ENCODE measurements around the gene REPS2. TPM values are rescaled to one million over a fixed set of nuclear protein-coding genes. Genes with fewer than 3 reads are reported as not detected.

REPS2 gene
- total RNA-seq, 1 experiment from 2014 or later: 0.04 TPM

GRCh38 chrX:16917120-16917519 is 29.3 kb upstream of the REPS2 start:
- Histone ChIP-seq H3K4me3 (ENCODE audit: low read depth, low read length, poor library complexity, severe bottlenecking) (no peak overlapping the region), H3K9me3 (ENCODE audit: low read depth, low read length, poor library complexity, severe bottlenecking) (no peaks in the 10 kb centered on the region), H3K4me1 (ENCODE audit: insufficient read depth, low read length, poor library complexity, severe bottlenecking) (no peaks in the 10 kb centered on the region), H3K36me3 (ENCODE audit: insufficient read depth, low read length, poor library complexity, severe bottlenecking) (no peaks in the 10 kb centered on the region), H3K27ac (ENCODE audit: low read depth, low read length, poor library complexity, severe bottlenecking) (no peak overlapping the region), H3K27me3 (replicated peaks; ENCODE audit: insufficient read depth, low read depth, low read length, poor library complexity) (peaks cover 23% of the 10 kb centered on the region)
- no peak for DNase-seq (ENCODE audit: low spot score)
- CTCF ChIA-PET: no interaction called here
- no TSS peak for BruUV-seq (replicated peaks)
- POLR2A ChIA-PET (ENCODE audit: low non-redundant PET): no interaction called here
- no peak for TF ChIP-seq CTCF (conservative IDR thresholded peaks at IDR 0.05; ENCODE audit: low read depth, low read length)
- no peak for TF ChIP-seq EZH2 (IDR thresholded peaks at IDR 0.05; ENCODE audit: borderline replicate concordance, low read depth, low read length, poor library complexity, severe bottlenecking)
- intact Hi-C loops (cut with micrococcal nuclease; ENCODE audit: unreplicated experiment): no loop called here

- POLR2A ChIA-PET (ENCODE audit: low non-redundant PET): no interaction called here
- TF ChIP-seq EZH2 (IDR thresholded peaks at IDR 0.05; ENCODE audit: borderline replicate concordance, low read depth, low read length, poor library complexity, severe bottlenecking) (no peak), CTCF (conservative IDR thresholded peaks at IDR 0.05; ENCODE audit: low read depth, low read length) (no peak)
- no peaks in the 10 kb centered on the region for H3K36me3 ChIP-seq (ENCODE audit: insufficient read depth, low read length, poor library complexity, severe bottlenecking)
- H3K4me3 ChIP-seq (ENCODE audit: low read depth, low read length, poor library complexity, severe bottlenecking): no peak overlapping the region
- no peak for DNase-seq (ENCODE audit: low spot score)
- intact Hi-C loops (cut with micrococcal nuclease; ENCODE audit: unreplicated experiment): no loop called here
- no peak overlapping the region for H3K27ac ChIP-seq (ENCODE audit: low read depth, low read length, poor library complexity, severe bottlenecking)
- no peaks in the 10 kb centered on the region for H3K9me3 ChIP-seq (ENCODE audit: low read depth, low read length, poor library complexity, severe bottlenecking)
- CTCF ChIA-PET: no interaction called here
- H3K4me1 ChIP-seq (ENCODE audit: insufficient read depth, low read length, poor library complexity, severe bottlenecking): no peaks in the 10 kb centered on the region
- H3K27me3 ChIP-seq (replicated peaks; ENCODE audit: insufficient read depth, low read depth, low read length, poor library complexity): peaks cover 23% of the 10 kb centered on the region
- BruUV-seq (replicated peaks): no TSS peak
Measured at GRCh38 chrX:16918979-16919378, 27.5 kb upstream of the REPS2 start.

- Histone ChIP-seq H3K36me3 (ENCODE audit: insufficient read depth, low read length, poor library complexity, severe bottlenecking) (no peaks in the 10 kb centered on the region), H3K4me1 (ENCODE audit: insufficient read depth, low read length, poor library complexity, severe bottlenecking) (no peaks in the 10 kb centered on the region), H3K27ac (ENCODE audit: low read depth, low read length, poor library complexity, severe bottlenecking) (no peak overlapping the region), H3K4me3 (ENCODE audit: low read depth, low read length, poor library complexity, severe bottlenecking) (no peak overlapping the region), H3K27me3 (replicated peaks; ENCODE audit: insufficient read depth, low read depth, low read length, poor library complexity) (peaks cover 18% of the 10 kb centered on the region), H3K9me3 (ENCODE audit: low read depth, low read length, poor library complexity, severe bottlenecking) (no peaks in the 10 kb centered on the region)
- ChIA-PET CTCF (no interaction called here), POLR2A (ENCODE audit: low non-redundant PET) (no interaction called here)
- BruUV-seq (replicated peaks): no TSS peak
- intact Hi-C loops (cut with micrococcal nuclease; ENCODE audit: unreplicated experiment): no loop called here
- TF ChIP-seq EZH2 (IDR thresholded peaks at IDR 0.05; ENCODE audit: borderline replicate concordance, low read depth, low read length, poor library complexity, severe bottlenecking): no peak
- no peak for TF ChIP-seq CTCF (conservative IDR thresholded peaks at IDR 0.05; ENCODE audit: low read depth, low read length)
- no peak for DNase-seq (ENCODE audit: low spot score)
Measured at GRCh38 chrX:16920075-16920474, 26.4 kb upstream of the REPS2 start.

Measured in A673 (cell line).